NCI-H2081 (cell line): ENCODE data around the gene UBAC2.
"Not testable (repeated sequence)": the region's sequence is repeated elsewhere in the genome, so short reads cannot be mapped to it uniquely, and the experiment has no call there.

Experiments used
- DNase-seq, 2 experiments: peaks; one replicate each; lab custom pipeline; 2025; lab: John Stamatoyannopoulos, UW

Gene UBAC2

DNA sequence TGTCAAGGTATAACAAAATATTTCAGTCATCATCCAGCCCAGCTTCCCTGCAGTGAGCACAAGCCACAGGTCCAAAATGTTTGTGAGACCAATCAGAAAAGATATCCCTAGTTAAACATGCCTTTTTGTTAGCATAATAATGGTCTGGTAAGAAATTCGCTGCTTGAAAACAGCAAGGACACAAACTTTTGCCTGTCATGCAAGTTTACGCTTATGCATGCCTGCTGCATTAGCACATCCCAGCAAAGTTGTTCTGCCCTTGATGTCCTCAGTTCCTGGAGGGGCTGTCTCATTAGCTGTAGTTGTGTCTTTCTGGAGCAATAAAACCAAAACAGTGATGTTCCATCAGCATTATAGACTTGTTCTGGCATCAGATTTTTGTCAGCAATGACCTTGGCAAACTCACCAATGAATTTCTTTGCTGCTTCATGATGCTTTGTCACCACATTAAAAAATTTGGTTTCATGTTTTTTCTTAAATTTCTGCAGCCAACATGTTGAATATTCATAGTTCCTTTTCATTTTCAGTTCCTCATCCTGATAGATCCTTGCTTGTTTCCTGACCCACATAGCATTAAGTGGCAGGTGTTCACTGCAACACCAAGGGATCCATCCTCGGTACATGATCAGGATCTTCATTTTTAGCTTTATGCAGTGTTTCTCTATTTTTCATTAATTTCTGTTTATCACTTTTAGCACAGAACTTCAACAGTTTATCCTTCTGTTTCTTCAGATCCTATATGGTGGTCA is 178.5 kb downstream of the UBAC2 start:
- DNase-seq = no peak

DNA sequence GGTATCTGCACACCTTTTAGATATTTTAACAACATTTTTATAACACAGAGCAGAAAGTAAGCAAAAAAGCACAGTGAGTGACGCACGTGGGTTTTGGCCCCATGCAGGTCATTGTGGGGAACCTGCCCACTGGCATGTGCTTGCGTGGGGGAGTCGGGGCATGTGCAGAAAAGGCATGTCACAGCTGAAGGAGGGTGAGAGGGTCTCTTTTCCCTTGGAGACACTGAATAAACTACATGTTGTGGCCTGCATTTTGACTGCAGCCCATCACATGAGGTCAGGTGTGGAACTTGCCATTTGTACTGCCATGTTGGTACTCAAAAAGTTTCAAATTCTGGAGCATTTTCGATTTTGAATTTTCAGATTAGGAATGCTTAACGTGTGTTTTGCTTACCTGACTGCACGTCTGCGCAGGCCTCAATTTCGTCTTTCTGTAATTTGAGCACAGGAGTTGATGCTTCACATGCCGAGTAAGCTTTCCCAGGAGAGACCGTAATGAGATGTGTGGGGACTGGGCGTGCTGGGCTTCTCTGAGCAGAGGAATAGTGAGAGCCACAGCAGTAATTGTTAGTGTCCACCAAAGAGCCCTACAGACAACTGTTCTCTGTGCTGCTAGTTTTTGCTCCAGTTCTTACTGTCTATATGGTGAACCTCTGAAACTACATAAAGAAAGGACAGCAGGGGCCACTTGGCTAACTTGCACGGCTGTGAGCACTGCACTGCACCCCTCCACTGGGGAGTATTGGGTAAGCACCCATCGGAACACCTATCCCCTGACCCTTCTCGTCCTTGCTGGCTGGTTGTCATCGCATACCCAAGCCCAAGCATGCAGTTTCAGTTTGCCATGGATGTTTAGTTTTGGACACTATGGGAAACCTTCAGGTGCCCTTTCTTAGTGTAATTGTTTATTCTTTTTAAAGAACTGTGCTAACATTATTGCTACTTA is 179.5 kb downstream of the UBAC2 start:
- no peak for DNase-seq

DNA sequence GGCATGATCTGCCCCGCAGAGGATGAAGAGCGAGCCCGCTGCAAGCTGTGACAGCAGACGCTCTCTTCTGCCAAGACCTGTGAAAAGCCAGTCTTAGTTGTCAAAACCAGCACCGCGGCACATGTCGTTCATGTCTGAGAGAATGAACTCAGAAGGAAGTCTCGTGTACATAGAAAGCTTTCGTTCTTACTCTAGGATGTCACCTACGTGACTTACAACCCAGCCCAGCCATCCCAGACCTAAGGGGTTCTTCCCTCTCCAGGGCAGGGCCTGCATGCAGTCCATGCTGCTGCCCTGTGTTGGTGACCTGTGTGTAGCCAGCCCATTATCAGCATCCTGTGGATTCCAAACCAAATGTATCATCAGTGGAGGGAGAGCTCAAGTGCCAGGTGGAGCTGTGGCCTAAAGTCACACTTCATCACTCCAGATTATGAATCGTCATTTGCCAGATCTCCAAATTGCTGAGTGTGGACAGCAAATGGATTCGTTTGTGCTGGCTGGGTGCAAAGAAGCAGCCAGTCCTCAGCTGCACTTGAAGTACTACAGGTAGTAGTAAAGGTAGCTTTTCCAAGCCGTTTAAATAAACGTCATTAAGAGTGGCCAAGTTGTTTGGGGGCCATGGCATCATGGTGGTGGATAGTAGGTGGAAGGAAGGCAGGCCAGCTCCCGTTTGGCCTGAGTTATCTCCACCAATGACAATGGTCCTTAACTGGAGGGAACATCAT is 180.4 kb downstream of the UBAC2 start:
- DNase-seq = no peak

DNA sequence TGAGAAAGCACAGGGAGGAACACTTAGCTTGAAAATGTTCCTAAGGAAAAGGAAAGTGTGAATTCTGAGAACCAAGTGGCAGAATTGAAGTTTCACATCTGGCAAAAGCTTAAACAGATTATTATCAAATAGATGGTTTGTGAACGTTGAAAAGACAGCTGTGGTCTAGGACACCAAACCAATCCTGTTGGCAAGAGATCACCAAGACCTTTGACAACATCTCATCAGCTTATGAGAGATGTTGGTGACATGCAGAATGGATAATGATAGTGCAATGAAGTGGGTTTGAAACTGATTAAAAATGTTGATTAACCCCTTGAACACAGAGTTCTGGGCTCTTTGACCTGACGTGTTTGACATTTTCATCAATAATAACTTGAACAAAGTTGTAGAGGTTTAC is 181.1 kb downstream of the UBAC2 start:
- DNase-seq = no peak

DNA sequence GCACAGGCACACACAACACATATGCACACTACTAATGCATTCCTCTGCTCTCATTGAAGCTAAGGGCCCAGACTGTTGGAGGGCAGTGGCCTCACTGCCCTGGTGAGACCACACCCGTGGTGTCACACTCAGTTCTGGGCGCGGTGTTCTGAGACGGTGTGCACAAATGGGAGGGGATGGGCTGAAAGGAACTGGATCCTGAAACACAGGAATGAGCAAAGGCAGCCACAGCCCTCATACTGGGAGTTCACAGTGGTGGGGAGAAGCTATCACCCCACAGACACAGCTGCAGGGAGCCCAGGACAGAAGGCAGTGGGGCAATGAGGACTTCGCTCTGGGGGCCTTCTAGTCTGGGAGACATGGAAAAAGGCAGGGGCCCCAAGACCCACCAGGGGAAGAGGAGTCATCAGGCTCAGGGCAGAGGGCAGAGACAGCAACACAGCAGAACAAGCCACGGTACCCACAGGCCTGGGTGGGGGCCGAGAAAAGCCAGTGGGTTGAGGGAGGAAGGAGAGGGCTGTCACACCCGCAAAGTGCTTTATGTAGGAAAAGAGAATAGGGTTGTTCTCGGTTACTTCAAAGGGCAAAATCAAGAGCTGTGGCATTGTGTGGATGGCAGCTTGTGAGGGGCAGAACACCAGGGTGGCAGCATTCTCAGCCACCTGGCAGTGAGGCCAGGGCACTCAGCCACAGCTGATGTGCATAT is 181.9 kb downstream of the UBAC2 start:
- DNase-seq = no peak

DNA sequence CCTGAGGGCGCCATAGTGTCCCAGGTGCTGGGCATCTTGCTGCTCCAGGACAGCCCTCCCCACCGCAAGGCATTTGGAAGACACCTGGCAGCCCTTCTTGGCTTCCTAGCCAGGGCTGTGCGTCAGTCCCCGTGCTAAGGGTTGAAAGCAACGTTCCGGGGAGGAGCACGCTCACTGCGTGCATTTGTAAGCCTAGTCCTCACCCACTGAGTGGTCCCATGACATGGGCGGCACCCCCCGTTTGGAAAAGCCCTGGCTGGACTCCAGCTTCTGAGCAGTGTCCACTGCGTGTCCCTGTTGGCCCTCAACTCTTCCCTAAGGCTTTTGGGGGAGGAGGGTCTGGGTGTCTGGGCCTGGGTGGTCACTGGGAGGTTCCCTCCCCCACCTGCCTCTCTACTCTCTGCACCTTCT is 182.9 kb downstream of the UBAC2 start:
- no peak for DNase-seq

DNA sequence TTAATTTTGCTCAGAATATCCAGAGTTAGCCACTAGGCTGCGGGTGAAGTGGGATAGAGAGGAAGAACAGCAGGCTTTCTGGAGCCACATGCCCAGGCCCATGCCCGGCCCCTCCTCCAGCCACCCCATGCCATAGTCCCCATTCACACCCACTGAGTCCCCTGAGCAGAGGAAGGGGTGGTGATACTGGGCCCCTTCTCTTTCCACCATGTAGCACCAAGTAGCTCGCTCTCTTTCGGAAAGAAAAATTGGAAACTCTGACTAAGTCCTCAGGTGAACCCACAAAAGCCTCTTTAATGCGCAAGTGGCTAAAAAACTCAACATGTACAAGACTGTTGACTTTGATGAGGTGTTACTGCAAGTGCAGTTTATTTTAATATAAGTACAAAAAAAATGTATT is 183.3 kb downstream of the UBAC2 start:
- no peak for DNase-seq

DNA sequence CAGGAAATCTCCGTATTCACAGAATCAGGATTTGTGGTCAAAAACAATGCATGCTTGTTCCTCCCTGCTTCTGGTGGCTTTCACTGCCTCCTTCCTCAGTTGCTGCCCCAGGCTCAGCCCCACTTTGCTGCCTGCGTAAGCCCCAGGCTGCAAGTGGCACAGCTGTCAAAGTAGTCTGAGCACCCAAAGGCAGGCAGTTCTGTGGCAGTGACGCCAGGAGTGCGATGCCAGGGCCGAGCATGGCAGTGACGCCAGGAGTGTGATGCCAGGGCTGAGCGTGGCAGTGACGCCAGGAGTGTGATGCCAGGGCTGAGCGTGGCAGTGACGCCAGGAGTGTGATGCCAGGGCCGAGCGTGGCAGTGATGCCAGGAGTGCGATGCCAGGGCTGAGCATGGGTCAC is 183.8 kb downstream of the UBAC2 start:
- no peak for DNase-seq

DNA sequence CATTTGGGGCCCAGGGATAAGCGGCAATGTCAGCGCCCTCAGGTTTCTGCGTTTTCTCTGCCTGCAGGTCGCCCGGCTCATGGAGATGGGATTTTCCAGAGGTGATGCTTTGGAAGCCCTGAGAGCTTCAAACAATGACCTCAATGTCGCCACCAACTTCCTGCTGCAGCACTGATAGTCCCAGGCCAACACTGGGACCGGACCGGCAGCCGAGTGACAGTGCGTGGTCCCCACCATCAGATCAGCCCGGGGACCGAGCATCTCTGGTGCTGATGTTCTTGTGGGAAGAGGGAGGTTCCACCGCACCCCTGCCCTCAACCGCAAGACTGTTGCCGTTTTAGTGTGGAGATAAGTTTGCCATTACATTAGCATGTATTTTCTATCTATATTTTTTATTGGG is 184.5 kb downstream of the UBAC2 start:
- DNase-seq = no peak

DNA sequence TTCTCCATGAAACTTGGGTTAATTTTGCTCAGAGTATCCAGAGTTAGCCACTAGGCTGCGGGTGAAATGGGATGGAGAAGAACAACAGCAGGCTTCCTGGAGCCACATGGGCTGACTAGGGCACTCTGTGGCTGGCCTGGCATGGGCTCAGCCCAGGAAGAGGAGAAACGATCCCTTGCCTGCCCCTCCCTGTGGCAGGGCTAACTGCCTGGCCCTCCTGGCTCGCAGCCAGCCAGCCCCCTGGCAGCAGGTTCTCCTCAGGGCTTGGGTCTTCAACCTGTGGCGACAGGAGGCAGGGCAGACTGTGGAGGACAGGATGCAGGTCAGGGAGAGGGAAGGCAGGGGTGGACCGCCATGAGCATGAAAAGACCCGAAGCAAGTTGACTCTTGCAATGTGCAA is 185.3 kb downstream of the UBAC2 start:
- DNase-seq = no peak

DNA sequence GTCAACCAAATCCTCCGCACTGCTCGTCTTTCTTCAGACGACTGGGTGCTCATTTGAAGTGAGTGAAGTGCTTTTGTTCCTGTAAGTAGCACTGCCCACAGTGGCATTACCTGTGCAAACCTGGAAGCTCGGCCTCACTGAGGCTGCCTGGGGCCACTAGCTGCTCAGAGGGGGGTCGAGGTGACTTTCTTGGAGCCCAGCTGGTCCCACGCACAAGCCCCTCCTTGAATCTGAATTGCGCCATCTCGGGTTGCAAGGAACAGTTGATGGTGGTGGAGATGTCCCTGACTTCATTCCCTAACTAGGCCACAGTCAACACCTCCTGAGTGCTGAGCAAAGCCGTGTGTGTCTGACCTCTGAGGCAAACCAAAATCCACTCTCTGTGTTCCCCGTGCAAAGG is 185.8 kb downstream of the UBAC2 start:
- no peak for DNase-seq

DNA sequence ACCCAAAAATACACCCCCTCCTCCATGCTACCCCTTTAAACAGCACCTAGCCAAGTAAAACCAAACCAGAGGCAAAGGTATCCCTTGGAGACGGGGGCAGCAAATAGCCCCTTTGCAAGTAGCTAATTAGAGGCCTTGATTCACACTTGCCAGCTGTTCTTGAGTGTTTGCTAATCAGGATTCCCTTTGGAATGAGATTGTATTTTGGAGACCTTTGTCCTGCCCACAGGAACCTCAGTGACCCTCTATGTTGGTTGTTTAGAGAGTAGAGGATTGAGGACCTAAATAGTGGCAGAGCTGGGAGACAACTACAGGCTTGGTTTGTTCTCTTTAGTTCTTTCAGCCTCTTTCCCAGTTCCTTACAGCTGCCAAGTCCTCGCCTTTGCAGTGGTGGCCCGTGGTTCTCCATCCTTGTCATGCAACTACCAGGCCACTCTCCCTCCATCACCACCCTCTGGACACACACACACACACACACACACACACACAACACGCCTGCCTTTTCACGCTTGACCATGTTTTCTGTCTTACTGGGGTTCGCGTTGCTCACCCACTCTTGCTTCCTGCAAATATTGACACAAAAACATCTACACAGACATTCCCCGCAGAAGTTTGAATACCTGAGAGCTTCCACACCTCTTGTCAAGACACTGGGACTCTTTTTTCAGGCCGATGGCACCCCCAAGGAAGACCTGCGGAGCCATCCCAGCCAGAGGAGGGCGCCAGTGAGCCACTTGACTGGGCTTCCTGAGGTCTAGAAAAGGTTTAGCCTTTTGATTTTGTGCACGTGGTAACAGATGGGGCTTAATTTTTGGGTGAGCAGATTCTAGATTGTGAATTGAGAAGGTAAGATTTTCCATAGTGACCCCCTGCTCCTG is 186.5 kb downstream of the UBAC2 start:
- peak in 1 of 2 experiments; percentile 3 for DNase-seq

DNA sequence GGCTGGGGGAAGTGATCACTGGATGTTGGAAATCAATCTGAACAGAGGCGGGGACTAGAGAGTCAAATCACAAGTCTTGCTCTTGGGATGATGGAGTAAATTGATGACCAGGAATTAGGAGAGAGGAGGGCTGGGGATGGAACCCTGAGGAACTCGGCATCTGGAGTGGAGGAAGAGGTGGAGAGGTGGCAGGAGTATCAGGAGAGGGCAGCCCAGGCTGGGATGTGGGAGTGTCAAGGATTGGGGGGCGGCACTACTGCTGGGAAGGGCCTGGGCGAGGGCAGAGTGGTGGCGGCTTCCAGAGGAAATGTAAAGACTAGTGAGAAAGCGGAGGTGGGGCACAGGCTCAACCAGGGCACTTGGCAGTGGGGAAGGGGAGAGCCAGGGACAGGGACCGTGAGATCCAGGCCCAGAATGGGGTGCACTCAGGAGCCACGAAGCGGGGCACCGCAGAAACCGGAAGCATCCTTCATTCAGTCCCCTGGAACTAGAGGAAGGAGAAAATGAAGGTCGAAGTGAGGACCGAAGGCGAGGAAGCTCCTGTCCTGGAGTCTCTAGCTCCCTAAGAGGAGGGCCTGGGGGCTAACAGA is 187.8 kb downstream of the UBAC2 start:
- DNase-seq = no peak

DNA sequence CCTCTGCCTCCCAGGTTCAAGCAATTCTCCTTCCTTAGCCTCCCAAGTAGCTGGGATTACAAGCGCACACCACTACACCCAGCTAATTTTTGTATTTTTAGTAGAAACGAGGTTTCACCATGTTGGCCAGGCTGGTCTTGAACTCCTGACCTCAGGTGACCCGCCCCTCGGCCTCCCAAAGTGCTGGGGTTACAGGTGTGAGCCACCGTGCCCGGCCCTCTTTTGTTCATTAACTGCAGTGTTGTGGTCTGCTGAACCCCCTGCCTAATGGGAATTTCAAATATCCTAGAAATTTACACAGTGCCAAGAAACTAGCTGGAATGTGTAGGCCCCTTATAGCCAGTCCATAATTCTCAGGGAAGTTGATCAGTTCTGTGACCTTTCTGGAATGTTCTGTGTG is 188.4 kb downstream of the UBAC2 start:
- not testable (repeated sequence) for DNase-seq

DNA sequence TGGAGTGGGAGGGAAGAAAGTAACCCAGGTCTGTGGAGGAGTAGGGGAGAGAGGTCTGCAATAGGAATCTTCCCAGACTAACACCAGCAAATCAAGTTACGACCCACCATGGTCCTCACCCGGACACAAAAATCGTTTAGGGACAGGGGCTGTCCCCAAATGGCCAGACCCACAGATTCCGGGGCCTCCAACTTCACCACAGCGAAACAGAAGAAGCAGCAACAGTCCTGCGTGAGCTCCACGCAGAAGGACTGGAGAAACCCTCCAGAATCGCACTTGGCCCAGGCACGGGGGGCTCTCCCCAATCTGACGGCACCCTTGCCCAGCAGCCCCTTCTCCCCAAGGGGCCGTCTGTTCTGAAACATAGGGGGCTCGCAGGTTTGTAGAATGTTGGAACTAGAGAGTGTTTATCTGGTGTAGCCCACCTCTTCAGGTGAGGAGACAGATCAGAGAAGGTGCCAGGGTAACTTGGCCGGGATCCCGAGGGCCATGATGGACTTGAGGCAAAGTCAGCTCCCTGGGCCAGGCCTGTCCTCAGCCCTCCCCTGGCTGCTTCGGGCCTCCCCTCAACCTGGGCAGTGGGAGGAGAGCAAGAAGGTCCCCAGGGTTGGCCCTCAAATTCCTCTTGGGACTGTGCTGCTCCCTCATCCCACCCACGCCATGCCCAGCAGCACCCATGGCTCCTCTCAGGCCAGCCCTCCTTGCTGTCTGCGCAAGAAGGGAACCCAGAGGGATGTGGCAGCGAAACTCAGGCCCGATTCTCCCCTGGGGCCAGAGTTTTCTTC is 189.1 kb downstream of the UBAC2 start:
- no peak for DNase-seq

DNA sequence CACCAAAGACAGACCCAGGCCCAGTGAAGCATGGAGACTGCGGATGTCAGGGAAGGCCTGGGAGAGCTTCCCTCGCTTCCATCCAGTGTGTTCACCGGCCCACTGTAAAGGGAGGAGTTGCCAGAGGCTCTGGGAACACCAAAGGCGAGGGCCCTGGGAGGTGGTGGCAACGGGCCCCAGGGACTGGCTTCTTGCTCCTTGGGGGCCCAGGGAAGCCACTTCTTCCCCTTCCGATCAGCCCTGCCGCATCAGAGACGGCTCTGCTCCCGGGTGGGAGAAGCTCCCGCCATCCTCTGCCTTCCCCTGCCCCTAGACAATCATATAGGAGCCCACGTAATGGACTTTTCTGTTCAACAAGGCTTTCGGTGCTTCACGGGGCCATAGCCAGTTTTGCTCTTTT is 189.9 kb downstream of the UBAC2 start:
- no peak for DNase-seq

DNA sequence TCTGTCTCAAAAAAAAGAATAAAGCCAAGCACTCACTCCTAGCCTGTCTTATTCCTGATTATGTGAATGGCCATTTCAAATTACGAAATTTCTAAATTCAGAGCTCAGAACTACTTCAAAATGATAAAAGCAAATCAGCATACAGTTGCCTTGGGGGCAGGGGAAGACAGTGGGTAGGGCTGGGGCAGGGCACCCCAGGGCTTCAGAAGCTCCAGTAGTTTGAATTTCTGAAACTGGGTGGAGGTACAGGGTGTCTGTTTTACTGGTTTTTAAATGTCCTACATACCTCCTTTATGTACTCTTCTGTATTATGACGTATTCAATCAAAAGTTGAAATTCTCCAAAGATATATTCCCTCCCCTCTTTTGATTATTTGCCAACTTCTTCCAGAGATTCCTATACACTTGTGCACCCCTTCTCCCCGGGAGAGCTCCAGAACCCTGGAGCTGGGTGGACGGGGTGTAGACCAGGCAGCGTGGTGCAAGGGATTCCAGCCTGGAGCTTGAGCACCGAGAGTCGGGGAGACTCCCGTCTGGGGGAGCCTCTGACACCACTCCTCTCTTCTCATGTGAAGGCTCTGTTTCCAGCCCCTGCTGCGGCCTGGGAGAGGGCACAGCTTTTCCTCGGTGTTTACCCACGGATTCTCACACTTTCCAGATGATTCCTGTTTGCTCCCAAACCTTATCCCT is 191.3 kb downstream of the UBAC2 start:
- no peak for DNase-seq

DNA sequence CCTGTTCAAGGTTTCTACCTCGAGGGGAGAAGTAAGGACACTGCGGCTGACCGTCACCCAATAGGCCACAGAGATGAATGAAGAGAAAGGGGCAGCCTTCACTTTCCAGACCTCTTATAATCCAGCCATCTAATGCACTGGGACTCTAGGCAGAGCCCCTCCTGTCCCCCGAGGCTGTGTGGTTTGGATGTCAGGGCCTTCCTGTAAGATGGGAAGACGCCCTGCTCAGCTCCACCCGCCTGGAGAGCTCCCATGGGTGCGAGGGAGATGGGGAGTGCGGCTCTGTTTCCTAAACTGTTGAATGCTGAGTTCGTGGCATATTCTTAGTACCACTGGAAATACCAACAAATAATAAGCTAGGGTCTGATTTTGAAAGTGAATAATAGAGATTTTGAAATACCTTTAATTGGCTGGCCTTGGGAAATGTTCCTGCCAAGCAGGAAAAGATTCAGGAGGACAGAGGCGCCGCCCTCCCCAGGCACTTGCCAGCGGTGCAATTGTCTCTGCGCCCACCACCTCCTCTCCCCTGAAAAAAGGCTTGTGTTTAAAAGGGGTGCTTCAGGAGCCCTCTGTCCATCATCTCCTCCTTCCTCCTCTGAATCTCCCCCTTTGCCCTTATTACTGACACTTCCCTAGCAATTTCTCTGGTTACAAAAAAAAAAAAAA is 191.9 kb downstream of the UBAC2 start:
- DNase-seq = no peak

DNA sequence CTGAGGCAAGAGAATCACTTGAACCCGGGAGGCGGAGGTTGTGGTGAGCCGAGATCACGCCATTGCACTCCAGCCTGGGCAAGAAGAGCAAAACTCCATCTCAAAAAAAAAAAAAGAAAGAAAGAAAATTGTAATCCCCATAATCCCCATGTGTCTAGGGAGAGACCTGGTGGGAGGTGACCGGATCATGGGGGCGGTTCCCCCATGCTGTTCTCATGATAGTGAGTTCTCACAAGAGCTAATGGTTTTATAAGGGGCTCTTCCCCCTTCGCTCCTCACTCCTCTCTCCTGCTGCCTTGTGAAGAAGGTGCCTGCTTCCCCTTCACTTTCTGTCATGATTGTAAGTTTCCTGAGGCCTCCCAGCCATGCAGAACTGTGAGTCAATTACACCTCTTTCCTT is 192.7 kb downstream of the UBAC2 start:
- DNase-seq = not testable (repeated sequence)
